ENCODE measurements around the gene IFNGR1.
"Not testable (repeated sequence)": the region's sequence is repeated elsewhere in the genome, so short reads cannot be mapped to it uniquely, and the experiment has no call there.

The IFNGR1 gene

DNA sequence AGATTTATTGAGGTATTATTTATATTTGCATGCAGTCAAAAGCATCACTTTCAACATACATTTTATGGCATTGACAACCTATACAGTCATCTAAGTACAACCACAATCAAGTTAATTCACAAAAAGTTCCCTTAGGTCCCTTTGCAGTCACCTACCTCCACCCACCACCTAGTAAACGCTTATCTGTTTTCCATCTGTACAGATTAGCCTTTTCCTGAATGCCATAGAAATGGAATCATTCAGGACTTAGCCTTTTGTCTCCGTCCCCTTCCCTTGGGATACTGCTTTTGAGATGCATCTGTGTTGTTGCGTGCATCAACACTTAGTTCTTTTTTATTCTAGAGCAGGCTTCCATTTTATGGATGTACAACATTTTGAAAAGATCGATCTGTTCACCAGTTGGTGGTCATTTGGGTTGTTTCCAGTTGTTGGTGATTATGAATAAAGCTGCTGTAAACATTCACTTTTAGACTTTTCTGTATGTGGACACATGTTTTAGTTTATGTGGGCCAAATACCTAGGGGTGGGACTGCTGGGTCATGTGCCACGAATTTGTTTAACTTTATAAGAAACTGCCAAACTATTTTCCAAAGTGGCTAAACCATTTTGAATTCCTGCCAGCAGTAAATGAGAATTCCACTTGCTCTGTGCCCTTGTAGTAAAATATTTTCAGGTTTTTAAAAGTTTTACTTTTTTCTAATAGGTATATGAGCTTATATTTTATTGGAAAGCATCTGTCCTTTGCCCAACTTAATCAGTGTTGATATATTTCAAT lies 17.6 kb upstream of the IFNGR1 start:
- no peak for DNase-seq (ENCODE audit: low read depth)

DNA sequence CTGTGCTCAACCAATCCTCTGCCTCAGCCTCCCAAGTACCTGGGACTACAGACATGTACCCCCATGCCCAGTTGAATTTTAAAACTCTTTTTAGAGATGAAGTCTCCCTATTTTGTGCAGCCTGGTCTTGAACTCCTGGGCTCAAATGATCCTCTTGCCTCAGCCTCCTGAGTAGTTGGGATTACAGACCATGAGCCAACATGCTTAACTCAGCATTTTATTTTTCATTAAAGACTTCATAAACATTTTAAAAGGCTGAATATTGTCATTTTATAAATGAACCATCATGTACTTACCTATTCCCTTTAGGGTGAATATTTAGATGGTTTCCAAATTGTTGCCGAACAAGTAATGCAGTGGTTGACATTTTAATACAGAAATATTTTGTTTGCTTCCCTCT lies 16.5 kb upstream of the IFNGR1 start:
- no peak for DNase-seq (ENCODE audit: low read depth)

DNA sequence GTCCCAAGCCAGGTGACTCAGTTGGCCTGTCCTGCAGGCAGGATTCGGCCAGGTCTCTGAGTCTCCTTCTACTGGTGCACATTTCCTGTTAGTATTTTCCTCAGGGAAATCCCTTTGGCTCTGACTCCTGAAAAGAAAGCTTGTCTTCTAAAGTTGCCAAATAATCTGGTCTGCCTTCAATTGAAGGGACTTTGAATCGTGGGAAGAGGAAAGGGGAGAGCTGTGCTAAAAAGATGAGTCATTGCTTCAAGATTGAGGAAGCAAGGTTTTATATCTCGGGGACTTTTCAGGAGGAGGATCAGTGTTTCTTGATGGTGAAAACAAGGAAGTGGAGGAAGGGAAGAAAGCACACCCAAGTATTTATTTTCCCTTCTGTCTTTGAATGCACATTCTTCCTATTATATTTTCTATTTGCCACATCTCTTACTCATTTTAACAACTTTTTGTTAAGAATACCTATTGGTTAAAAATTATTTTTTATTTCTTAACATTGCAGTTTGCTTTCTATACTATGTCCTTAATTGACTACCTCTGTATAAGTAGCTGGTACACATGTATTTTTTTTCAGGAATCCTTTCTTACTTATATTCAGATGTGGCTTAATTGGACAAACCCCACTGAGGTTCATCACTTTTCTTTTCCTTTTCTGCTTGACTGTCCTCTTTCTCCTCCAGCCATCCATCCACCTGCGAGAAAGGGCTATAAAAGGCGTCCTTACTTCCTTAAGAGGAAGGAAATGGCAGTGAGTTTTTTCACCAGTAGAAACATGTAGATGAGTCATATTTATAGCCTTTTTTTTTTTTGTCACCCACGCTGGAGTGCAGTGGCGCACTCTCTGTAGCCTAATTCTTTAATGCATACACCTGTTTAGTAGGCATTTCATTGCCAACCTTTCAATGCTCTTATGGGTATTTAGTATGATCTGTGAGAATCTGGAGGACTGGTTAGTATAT lies 15.0 kb upstream of the IFNGR1 start:
- peak; percentile 96 for DNase-seq (ENCODE audit: low read depth)

DNA sequence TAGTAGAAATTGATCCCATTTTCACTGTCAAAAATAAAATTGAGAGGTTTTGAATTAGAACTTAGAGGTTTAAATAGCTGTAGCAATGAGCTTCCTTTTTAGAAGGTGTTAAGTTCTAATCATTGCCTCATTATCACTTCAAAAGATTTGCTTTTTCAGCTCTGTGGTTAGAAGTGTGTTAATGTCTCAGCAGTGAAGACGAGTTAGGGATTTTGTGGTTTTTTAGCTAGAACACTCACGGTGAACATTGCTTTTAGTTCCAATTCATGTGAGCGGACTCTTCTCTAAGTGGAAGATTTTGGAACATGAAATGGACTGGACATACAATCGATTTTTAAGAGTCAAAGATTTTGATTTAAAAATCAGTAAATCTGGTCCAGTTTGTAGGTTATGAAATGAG lies 12.7 kb upstream of the IFNGR1 start:
- DNase-seq (ENCODE audit: low read depth) = no peak

DNA sequence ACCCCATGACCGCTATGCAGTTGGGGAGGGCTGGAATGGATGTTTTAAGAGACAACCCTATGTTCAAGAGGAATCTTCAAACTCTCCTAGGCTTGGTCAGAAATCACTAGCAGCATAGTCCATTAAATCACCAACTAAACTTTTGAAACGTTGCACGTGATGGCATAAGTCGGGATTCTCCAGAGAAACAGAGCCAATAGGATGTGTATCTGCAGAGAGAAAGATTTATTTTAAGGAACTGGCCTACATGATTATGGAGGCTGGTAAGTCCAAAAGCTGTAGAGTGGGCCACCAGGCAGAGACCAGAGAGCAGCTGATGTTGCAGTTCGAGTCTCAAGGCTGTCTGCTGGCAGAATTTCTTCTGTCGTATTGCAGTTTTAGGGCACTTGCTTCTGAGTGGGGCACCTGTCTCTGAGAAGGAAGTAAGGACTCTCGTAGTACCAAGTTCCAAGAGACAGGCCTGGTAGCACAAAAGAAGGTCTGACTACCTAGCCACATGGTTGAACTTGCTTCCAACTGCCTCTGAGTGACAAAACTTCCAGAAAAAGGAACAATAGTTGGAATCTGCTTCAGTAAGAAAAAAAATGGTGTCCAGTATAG lies 11.9 kb upstream of the IFNGR1 start:
- no peak for DNase-seq (ENCODE audit: low read depth)

DNA sequence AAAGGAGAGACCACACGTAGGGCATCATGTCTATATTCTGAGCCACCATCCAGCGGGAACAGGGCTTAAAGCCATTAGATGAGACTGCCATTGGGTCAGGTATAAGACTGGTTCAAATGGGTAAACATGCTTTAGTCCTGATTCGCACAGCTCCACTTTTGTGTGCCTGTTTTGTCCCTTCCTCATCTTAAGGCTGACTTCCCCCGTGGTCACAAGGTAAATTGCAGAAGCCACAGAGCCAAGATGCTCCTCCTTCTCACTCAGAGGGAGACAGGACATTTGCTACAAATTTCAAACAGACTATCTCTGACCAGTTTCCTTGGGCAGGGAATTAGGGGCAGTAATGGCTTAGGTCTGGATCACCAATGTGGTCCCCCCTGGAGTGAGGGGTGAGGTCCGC lies 11.4 kb upstream of the IFNGR1 start:
- DNase-seq (ENCODE audit: low read depth) = no peak

DNA sequence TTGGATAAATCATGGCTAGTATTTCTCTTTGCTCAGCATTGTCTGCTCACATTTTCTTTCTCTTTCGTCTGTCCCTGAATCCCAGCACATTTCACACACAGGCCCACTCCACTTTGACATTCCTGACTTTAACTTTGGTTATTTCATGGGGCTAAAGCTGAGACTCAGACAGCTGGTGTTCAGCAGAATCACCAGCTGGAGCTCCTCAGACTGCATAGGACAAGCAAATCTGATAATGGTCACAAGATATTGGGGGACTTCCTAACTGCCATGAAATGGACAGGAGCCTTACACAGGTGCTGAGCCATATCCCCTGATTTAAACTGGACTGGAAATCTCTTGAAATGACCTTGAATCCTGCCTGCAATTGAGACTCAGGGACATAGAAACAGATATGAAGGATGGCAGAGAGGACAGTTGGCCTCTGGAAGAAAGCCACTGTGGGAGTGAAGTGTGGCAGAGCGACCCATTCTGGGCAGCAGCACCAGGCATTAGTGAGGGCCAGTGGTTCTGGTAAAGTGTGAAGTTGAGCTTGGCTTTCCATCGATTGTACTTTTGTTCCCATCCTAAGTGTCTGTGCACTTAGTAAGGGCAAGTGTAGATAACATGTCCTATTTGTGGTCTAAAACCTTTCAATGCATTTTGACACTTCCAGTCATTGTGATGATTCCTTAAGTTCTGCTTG lies 10.0 kb upstream of the IFNGR1 start:
- DNase-seq (ENCODE audit: low read depth) = no peak

DNA sequence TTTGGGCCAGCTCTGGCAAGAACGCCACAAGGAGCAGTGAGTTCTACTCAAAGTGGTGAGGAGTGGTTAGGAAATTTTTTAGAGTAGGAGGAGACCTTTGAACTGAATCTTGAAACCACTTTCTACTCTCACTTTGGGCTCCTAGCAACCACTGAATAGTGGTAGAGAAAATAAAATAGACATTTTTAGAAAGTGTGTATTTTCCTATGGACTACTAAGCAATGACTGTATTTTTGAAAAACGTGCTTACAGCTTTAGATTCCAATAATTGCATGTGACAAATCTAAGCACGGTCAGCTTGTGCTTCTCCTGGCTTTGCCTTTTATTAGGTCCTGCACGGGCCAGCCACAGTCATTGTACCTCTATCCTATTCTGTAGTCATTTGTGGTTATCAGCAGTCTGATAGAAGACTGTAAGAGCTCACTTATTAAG lies 8.7 kb upstream of the IFNGR1 start:
- no peak for DNase-seq (ENCODE audit: low read depth)

DNA sequence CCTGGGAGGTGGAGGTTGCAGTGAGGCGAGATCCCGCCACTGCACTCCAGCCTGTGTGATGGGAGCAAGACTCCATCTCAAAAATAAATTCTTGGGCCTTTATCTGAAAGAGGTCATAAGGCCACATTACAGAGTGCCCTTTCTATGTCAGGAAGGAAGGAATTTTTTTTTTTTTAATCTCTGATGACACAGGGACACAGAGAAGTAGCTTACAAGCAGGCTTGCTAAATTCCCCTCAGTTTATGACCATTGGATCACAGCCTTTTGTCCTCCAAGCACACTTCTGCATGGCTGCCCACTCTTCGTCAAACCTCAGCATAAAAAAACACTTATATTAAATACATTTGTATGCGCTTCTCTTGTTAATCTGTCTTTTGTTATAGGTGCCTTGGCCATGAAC lies 7.5 kb upstream of the IFNGR1 start:
- no peak for DNase-seq (ENCODE audit: low read depth)

DNA sequence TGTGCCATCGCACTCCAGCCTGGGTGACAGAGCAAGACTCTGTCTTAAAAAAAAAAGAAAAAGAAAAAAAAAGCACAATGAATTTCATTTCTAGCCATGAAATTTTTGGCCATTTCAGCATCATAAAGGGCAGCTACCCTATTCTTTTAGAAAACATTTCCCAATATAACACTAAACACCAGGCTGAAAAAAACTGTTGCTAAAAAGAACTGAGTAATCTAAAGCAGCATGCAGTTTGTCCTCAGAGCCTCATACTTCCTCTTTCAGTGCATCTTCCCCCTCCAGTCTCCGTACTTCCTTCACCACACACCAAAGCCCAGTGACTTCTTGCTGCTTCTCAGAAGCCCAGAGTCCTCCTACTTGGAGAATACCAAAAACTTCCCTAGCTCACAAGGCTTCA lies 5.6 kb upstream of the IFNGR1 start:
- no peak for DNase-seq (ENCODE audit: low read depth)

DNA sequence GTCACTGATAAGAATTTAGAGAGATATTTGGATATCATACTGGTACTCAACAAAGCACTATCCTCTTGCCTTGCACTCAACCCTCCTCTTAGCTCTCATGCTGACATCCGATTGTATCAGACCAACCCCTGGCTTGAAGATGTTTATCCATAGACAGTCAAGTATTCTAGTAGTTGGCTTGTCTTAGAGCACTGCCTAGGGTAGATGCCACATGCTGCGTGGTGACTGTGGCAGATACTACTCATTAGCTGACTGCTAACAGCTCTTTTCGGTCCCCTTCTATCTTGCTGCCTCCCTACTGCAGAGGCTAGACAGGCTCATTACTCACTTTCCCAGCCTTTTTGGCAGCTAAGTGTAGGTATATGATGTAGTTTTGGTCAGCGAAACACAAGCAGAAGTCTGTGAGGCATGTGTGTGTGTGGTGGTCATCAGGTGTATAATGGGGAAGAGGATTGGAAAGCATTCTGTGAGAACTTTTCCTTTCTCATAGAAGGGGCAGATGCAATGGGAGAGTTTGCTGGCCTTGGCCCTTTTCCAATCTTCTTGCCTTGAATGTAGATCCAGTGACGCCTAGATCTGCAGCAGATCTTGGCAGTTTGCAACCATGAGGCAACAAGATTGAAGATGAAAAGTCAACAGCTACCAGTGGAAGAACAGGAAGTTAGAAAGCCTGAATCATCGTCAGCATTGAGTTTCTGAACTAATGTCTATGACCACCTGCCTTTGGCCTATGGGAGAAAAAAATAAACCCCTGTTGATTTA lies 4.4 kb upstream of the IFNGR1 start:
- peak; percentile 78 for DNase-seq (ENCODE audit: low read depth)

DNA sequence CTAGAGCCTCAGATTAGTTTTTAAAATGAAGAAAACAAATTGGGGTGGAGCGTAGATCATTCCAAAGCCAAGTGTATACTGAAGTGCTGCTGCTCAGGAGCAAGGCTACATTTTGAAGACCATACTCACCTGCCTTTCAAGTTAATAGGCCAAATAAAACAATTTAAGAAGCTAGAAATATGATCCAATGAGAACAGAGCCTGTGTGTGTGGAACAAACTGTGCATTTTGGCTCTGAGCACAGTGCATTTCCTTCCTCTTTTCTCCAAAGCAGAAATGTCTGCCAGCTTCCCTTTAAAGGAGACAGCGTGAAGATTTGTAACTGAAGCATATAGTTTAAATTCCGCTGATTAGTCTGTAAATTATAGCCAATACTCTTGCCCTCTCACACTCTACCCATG lies 3.2 kb upstream of the IFNGR1 start:
- DNase-seq (ENCODE audit: low read depth) = no peak

DNA sequence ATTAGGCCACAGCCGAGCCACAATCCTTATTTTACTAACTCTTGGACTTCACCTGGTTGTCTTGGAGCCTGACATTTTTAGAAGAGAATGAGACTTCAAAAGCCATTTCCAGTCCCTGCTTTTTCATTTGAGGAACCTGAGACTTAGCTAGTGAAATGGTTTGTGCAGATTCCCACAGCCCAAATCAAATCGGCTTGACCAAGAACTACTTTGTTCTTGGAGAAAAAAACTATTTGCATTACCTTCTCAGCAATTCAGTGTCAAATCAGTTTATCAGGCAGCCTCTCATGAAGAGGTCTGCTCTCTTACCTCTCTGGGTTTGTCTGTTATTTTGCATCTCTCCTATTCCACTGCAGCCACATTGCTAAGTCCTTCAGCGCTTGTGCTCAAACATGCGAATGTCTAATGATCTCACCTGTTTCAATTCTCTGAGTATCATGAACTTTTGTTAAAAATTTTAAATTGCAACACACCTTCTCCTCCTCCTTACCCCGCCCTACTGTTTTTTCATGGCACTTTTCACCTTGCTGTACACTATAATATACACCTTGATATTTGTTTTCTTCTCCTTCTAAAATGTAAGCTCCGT lies 573 bp upstream of the IFNGR1 start:
- DNase-seq (ENCODE audit: low read depth) = no peak

DNA sequence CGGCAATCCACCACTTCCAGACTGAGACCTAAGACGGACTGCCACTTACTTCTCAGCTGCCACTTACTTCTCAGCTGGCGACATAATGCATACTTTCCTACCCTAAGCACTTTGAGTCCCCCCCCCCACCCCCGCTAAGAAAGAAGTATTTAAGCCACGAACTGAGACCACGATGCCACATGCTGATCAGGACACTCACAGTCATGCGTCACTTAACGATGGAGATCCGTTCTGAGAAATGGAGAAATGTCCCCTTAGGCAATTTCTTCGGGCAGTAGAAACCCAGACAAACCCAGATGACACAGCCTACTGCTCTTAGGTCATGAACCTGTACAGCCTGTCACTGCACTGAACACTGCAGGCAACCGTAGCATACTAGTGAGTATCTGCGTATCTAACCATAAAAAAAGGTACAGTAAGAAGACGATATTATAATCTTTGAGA lies 690 bp downstream of the IFNGR1 start:
- DNase-seq (ENCODE audit: low read depth) = no peak

DNA sequence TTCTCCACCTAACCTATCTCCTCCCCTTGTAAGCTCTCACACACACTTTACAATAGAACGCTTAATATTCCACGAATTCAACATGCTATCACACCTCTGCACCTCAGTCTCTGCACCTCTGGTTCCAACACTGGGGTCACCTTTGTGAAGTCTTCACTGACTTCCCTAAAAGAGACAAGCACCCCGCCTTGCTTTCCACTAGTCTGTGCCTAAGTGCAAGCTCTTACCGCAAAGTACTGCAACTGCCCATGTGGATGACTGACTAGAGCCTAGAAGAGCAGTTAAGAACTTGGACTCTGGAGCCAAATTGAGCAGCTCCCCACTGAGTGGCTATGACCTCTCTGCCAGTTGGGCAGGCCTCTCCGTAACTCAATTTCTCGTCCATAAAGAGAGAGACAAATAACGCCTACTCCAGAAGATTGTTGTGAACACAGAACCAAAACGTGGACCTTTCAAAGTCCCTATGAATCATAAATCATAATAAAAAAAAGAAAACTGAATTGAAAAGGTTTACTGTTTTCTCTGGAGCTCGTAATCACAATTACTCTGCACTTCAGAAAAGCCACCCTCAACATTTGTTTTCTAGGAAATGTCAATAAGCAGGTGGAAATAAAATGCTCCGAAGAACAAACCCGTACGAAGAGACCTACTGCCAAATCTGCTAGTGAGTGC lies 1.2 kb downstream of the IFNGR1 start:
- no peak for DNase-seq (ENCODE audit: low read depth)

DNA sequence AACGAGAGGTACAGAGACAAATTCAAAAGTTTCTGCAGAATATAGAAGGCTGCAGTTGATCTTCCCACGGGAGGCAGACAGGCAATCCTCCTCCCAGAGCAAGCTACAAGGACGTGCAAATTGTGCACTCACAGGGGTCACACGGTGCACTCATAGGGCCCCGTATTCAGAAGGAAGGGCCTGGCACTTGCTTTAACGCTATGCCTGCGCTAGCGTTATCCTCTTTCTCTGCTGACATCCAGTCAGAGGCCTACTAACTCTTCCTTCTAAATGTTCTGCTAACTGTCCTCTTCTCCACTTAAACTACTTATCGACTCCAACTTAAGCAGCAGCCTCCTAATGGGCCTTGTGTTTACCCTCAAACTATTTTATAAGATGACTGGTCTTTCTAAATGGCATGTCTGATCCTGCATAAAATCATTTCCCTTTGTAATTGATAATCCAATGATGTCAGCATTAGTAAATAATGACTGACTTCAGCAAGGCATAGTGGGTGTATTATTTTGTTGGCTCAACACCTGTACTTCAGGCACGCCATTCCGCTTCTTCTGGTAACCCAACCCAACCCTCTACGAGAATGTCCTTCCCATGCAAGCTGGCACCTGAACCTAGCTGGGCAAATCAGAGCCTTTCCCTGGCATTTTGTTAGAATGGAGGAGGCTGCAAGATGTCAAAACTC lies 2.2 kb downstream of the IFNGR1 start:
- DNase-seq (ENCODE audit: low read depth) = no peak

DNA sequence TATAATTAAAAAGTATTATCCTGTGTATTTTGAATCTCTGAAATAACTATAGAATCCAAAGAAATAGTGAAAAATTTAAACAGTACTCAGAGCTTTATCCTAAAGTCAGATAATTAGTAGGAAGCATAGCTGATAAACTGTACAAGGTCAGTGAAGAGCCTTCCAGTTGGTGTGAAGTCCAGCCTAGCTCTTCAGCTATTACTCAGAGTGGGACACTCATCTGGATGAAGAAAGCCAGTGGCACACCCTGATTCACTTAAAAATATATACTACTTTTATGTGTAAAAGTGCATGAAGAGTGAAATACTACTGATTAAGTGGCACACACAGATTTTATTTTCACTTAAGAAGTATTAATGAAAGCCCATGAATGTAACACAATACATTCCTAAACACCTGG lies 3.1 kb downstream of the IFNGR1 start:
- no peak for DNase-seq (ENCODE audit: low read depth)

DNA sequence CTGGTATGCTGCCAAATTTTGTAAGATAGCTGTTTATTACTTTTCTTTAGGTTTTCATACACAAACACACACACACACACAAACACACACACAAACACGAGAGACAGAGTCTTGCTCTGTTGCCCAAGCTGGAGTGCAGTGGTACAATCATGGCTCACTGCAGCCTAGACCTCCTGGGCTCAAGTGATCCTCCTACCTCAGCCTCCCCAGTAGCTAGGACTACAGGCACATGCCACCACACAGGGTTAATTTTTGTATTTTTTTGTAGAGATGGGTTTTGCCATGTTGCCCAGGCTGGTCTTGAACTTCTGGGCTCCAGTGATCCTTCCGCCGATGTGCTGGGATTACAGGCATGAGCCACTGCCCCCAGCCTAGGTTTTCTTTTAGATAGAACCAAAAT lies 3.6 kb downstream of the IFNGR1 start:
- DNase-seq (ENCODE audit: low read depth) = not testable (repeated sequence)

DNA sequence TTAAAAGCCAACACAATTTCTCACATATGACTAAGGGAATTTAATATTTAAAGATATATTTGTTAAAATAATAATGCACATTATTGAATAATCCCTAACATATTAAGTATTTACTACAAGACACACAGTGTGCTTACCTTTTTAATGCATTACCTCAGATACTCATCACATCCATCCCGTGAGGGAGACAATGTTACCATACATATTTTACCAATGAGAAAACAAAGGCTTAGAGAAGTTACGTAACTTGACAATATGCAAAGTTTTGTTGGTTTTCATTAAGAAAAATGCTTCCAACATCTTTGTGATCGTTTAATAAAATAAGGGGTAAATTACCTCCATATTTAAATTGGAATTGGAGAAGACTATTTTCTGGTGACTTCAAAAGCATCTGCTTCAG lies 4.3 kb downstream of the IFNGR1 start:
- no peak for DNase-seq (ENCODE audit: low read depth)

DNA sequence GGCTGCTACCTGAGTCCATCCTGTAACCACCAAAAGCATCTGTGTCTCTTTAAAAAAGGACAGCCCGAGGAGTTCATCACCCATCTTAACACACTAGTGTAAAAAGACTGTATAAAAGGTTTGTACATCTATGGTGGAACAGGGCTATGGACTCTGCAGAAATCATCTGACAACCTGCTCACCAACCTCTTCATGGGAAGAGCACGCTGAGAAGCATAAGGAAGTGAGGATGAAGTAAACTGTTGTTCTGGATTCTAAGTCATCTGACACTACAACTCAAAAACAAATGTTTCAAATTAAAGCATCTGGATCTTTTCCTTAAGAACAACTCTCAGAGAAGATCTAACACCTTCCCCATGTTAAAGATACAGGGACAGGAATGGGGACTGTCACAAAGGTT lies 5.4 kb downstream of the IFNGR1 start:
- no peak for DNase-seq (ENCODE audit: low read depth)
